ENCODE data around the gene FAM13A.

FAM13A gene

DNA sequence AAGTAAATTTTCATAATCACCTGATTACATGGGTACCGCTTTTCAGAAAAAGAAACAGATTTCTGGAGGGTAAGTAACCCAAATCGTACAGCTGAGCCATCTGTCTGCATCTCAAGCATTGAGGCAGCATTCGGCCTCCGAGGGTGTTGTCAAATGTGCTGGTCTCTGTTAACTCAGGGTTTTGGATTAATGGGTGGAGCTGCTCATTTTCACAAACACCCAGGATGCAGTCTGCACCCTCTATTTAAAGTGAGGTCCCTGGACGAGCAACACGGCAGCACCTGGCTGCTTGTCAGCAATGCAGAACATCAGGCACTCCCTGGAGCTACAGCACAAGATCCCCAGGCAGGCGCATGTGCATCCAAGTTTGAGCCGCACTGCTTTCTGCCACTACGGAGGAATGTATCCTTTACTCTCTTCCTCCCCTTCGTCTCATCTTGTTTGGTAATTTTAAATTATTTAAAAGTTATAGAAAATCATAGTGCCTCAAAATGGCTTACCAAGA lies 334.7 kb downstream of the FAM13A start:
- H3K4me3 ChIP-seq (ENCODE audit: low read depth, low read length): no peak overlapping the region
- in situ Hi-C loops (cut with HindIII; ENCODE audit: low pct_ligation_motif_present, low sequenced_read_pairs): no loop called here
- no peaks in the 10 kb centered on the region for H3K27me3 ChIP-seq (replicated peaks)
- TF ChIP-seq, protein P1, sequence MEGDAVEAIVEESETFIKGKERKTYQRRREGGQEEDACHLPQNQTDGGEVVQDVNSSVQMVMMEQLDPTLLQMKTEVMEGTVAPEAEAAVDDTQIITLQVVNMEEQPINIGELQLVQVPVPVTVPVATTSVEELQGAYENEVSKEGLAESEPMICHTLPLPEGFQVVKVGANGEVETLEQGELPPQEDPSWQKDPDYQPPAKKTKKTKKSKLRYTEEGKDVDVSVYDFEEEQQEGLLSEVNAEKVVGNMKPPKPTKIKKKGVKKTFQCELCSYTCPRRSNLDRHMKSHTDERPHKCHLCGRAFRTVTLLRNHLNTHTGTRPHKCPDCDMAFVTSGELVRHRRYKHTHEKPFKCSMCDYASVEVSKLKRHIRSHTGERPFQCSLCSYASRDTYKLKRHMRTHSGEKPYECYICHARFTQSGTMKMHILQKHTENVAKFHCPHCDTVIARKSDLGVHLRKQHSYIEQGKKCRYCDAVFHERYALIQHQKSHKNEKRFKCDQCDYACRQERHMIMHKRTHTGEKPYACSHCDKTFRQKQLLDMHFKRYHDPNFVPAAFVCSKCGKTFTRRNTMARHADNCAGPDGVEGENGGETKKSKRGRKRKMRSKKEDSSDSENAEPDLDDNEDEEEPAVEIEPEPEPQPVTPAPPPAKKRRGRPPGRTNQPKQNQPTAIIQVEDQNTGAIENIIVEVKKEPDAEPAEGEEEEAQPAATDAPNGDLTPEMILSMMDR (IDR thresholded peaks at IDR 0.05; ENCODE audit: low read depth, low read length, missing control alignments): no peak
- no peak overlapping the region for H3K27ac ChIP-seq
- no peak for DNase-seq
- peaks cover 4% of the 10 kb centered on the region for H3K36me3 ChIP-seq (replicated peaks)

DNA sequence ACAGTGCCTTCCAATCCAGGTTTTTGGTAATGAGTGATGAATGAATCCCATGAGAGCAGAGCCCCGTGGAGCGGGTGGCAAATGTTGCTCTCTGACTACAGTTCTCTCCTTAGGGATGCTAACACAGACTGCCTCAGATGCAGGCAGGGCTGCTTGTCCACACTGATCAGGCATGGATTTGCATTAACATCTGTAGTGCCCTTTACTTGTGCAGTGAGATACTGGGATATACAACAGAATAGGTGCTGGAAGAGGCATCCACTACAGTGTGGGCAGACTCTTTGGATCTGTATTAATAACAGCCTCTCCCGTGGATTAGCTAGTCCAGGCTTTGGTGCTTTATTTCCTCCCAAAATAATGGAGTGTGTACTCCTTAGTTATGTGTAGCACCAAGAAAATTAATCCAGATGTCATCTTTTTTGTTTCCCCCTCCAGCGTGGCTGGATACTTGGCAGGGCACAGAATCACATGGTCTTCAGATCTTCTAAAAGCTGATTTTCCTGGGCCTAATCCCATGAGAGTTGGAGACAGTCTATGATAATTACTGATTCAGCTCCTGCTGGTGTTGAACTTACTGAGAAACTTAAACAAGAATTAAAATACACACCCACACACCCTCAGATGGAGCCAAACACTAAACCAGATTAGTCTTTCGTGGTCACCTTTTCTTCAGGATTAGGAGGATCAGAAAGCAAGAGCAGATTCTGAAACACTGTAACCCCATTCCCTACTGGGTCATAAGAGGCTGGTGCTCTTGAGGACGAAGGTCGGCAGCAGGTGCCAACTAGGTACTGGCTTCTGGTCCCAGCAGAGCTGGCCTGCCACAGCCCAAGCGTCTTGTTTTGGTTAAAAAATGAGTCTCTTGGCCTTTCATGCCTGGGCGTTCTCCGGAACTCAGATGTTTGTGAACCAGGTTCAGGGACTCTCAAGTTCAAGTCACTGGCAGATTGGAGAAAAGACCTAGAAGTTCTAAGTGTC lies 336.2 kb downstream of the FAM13A start:
- Histone ChIP-seq H3K36me3 (replicated peaks) (no peaks in the 10 kb centered on the region), H3K27ac (no peak overlapping the region), H3K4me3 (ENCODE audit: low read depth, low read length) (no peak overlapping the region), H3K27me3 (replicated peaks) (no peaks in the 10 kb centered on the region)
- in situ Hi-C loops (cut with HindIII; ENCODE audit: low pct_ligation_motif_present, low sequenced_read_pairs): no loop called here
- TF ChIP-seq, protein P1 (IDR thresholded peaks at IDR 0.05; ENCODE audit: low read depth, low read length, missing control alignments): no peak
- DNase-seq: no peak

DNA sequence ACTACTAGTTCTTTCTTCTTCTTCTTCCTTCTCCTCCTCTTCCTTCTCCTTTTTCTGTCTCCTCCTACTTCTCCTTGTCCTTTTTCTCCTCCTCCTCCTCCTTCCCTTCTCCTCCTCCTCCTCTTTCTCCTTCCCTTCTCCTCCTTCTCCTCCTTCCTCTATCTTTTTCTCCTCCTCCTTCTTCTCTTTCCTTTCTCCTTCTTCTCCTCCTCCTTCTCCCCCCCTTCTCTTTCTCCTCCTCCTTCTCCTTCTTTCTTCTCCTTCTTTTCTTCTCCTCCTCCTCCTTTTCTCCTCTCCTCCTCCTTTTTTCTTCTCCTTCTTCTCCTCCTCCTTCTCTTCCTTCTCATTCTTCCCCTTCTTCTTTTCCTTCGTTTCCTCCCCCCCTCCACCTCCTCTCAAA lies 337.6 kb downstream of the FAM13A start:
- H3K36me3 ChIP-seq (replicated peaks): no peaks in the 10 kb centered on the region
- H3K27me3 ChIP-seq (replicated peaks): no peaks in the 10 kb centered on the region
- H3K27ac ChIP-seq: no peak overlapping the region
- H3K4me3 ChIP-seq (ENCODE audit: low read depth, low read length): no peak overlapping the region
- no peak for DNase-seq
- TF ChIP-seq, protein P1 (IDR thresholded peaks at IDR 0.05; ENCODE audit: low read depth, low read length, missing control alignments): no peak
- in situ Hi-C loops (cut with HindIII; ENCODE audit: low pct_ligation_motif_present, low sequenced_read_pairs): no loop called here

DNA sequence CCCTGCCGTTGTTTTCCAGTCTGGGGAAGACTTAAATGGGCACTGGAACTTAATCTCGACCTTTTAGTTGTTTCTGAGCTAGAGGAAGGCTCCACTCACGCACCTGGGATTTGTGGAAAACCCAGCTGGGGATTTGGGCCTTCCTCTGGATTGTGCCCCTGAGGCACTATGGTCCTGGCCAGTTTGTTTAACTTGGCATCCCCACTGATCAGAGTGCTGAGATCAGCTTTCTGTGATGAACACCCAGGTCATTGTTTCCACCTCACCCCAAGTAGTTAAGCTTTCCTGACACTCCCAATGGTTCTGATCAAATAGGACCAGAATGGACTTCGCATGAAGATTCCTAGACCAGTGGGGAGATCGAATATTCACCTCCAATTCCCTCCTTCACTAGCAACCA lies 338.9 kb downstream of the FAM13A start:
- Histone ChIP-seq H3K27ac (no peak overlapping the region), H3K4me3 (ENCODE audit: low read depth, low read length) (no peak overlapping the region), H3K27me3 (replicated peaks) (no peaks in the 10 kb centered on the region), H3K36me3 (replicated peaks) (no peaks in the 10 kb centered on the region)
- DNase-seq: no peak
- in situ Hi-C loops (cut with HindIII; ENCODE audit: low pct_ligation_motif_present, low sequenced_read_pairs): no loop called here
- TF ChIP-seq, protein P1 (IDR thresholded peaks at IDR 0.05; ENCODE audit: low read depth, low read length, missing control alignments): no peak

DNA sequence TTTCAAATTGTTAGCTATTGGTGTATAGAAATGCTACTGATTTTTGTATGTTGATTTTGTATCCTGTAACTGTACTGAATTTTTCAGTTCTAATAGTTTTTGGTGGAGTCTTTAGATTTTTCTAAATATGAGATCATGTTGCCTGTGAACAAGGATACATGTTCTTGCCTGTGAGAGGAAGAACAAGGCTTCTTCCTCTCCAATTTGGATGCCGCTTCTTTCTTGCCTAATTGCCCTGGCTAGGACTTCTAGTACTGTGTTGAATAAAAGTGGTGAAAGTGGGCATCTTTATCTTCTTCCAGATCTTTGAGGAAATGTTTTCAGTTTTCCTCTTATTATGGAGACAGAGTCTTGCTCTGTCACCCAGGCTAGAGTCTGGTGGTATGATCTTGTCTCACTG lies 343.2 kb downstream of the FAM13A start:
- no peak for DNase-seq
- TF ChIP-seq, protein P1 (IDR thresholded peaks at IDR 0.05; ENCODE audit: low read depth, low read length, missing control alignments): no peak
- Histone ChIP-seq H3K27ac (no peak overlapping the region), H3K27me3 (replicated peaks) (no peaks in the 10 kb centered on the region), H3K4me3 (ENCODE audit: low read depth, low read length) (no peak overlapping the region), H3K36me3 (replicated peaks) (no peaks in the 10 kb centered on the region)
- in situ Hi-C loops (cut with HindIII; ENCODE audit: low pct_ligation_motif_present, low sequenced_read_pairs): no loop called here
